WI38 (cell line): ENCODE results near the gene SIRPB2.

ENCODE experiments used
- H3K4me3 ChIP-seq: 2 replicates; pipeline ENCODE4 v1.5.1; 2011; ENCODE audit warnings: low read depth, mild to moderate bottlenecking, control low read depth, low read length
- CTCF ChIP-seq: IDR thresholded peaks from 2 replicates; pipeline ENCODE4 v1.5.1; 2012; ENCODE audit warnings: low read depth, mild to moderate bottlenecking, control low read depth, low read length

Gene SIRPB2

GRCh38 chr20:1534526-1534925 is 43.3 kb upstream of the SIRPB2 start:
- H3K4me3 ChIP-seq: no peak overlapping the region
- TF ChIP-seq CTCF: no peak

GRCh38 chr20:1533059-1533458 is 41.8 kb upstream of the SIRPB2 start:
- H3K4me3 ChIP-seq: no peak overlapping the region
- TF ChIP-seq CTCF: no peak

GRCh38 chr20:1528811-1529210 is 37.6 kb upstream of the SIRPB2 start:
- no peak for TF ChIP-seq CTCF

GRCh38 chr20:1527923-1528322 is 36.7 kb upstream of the SIRPB2 start:
- TF ChIP-seq CTCF: no peak
- no peak overlapping the region for H3K4me3 ChIP-seq

More at GRCh38 chr20:1528811-1529210, 37.6 kb upstream of the SIRPB2 start:
- no peak overlapping the region for H3K4me3 ChIP-seq

- no peak for TF ChIP-seq CTCF
- no peak overlapping the region for H3K4me3 ChIP-seq
Measured at GRCh38 chr20:1526896-1527295, 35.7 kb upstream of the SIRPB2 start.

- no peak for TF ChIP-seq CTCF
- H3K4me3 ChIP-seq: no peak overlapping the region
Measured at GRCh38 chr20:1526310-1526709, 35.1 kb upstream of the SIRPB2 start.

- H3K4me3 ChIP-seq: no peak overlapping the region
- TF ChIP-seq CTCF: no peak
Measured at GRCh38 chr20:1524004-1524403, 32.8 kb upstream of the SIRPB2 start.

- no peak overlapping the region for H3K4me3 ChIP-seq
- TF ChIP-seq CTCF: no peak
Measured at GRCh38 chr20:1517010-1517409, 25.8 kb upstream of the SIRPB2 start.
